Activated gamma-delta T cell treated with Interleukin-2 at 50 U/mL for 16 hours (primary cell): ENCODE measurements around the gene CACNA1S.

Experiments used
- DNase-seq: peaks from one replicate; pipeline ENCODE4 v3.0.0-alpha.2; 2020

Gene CACNA1S

DNA sequence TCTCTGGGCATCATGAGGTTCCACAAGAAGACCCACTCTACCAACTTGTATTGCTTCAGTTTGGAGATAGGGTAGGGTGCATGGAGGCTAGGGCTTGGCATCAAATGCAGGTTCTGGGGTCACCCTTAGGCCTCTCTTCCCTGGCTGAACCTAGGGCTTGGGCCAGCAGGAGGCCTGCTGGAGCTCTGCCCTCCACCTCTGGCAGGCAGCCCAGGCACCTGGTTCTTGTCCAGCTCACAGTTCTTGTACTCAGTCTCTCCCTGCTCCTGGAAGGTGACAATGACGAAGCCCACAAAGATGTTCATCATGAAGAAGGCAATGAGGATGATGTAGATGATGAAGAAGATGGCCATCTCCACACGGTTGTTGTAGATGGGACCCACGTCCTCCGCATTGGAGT is 51.2 kb downstream of the CACNA1S start:
- no peak for DNase-seq

- no peak for DNase-seq
Measured at GRCh38 chr1:201060586-201060985, 51.6 kb downstream of the CACNA1S start.

DNA sequence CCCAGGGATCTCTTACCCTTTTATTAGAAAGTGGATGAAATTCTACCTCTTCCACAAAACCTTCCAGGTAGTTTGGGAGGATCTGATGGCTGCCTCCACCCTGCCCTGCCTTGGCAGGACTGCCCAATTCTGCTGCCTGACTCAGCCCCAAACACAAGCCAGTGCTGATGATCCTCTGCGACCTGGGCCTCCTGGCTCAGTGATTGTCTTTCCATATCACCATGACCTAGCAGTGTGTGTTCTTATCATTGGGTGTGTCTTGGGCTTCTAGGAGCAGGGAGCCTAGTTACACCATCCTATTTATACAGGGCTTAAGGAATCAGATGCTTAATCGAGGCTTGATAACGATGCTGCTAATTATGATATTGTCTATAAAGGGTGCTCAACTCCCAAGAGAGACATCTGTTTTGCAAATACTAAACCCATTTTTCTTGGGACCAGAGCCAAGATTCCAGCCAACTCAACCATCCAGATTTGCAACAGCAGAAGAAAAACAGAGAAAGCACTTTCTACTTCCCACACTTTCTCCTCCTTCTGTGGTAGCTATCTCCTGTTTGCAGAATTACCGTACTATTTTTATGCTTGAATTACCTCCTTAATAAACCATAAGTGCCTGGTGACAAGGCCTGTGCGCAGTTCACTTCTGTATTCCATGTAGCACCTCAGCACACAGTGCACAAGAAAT is 52.2 kb downstream of the CACNA1S start:
- no peak for DNase-seq

- no peak for DNase-seq
Measured at GRCh38 chr1:201059401-201059800, 52.8 kb downstream of the CACNA1S start.

DNA sequence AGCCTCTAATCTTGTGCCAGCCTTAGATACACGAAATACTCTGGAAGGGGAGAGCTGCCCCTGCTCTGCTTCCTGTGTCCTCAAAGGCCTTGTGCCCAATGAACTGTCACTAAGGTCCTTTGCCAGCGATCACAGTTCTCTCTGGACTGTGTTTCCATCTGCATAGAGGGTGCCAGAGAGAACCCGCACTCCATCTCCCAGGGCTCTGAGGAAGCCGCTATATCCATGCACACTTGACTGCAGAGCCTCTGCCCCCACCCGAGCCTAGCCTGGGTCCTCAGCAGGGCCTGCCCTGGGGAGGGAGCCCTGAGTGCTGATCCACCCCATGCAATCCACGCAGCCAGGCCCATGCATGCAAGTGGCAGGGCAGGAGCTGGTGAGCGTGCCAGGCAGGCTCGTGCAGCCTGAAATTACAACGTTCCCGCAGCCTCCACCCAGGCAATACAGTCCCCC is 58.1 kb downstream of the CACNA1S start:
- no peak for DNase-seq

GRCh38 chr1:201053155-201053860 is 58.9 kb downstream of the CACNA1S start:
- DNase-seq: no peak

GRCh38 chr1:201051399-201051798 is 60.8 kb downstream of the CACNA1S start:
- DNase-seq: no peak

GRCh38 chr1:201050515-201051277 is 61.5 kb downstream of the CACNA1S start:
- DNase-seq: no peak

DNA sequence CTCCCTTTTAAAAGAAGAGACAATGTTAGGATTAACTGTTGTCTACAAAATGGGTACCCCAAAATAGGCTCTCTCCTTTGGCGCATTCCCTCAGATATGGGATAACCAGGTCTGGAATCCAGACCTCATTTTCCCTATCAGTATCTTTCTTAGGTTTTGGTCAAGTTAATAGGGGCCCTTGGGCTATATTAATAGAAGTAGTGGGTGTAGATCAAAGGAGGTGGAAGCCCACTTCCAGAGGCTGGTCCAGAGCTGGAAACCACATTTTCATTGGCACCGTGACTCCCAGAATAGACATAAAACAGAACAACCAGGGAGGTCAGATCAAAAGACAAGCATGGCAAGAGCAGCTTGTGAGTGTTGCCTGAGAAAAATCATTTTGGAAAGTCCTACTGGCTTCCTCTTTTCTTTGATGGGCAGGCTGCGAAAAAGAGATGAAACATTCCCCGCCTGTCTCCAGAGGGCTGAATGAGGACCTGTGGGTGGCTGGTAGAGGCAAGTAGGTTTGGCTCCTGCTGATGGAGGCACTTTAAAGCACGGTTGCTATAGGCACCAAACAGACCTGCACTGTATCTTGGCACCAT is 62.9 kb downstream of the CACNA1S start:
- DNase-seq: no peak

GRCh38 chr1:201048521-201048920 is 63.7 kb downstream of the CACNA1S start:
- no peak for DNase-seq

DNA sequence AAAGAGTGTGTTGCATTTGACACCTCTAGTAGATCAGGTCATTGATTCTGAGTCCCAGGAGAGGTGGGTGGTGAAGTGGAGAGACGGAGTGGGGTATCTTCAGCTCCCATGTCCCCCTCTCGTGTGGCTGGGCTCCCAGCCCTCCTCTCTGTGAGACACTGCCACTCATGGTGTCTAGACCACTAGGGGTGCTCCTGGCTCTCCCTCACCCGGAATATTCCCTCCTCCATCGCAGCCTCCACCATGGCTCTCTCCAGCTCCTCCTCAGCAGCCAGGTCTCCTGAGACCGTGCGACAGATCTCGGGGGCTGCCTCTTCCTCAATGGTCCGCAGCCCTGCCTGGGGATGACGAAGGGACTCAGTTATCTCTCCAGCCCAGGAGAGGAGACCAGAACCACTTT is 68.1 kb downstream of the CACNA1S start:
- DNase-seq: no peak

GRCh38 chr1:201042779-201043461 is 69.3 kb downstream of the CACNA1S start:
- DNase-seq: peak; percentile 70

- no peak for DNase-seq
Measured at GRCh38 chr1:201041011-201041410, 71.2 kb downstream of the CACNA1S start.

GRCh38 chr1:201039876-201040275 is 72.3 kb downstream of the CACNA1S start:
- DNase-seq: no peak

DNA sequence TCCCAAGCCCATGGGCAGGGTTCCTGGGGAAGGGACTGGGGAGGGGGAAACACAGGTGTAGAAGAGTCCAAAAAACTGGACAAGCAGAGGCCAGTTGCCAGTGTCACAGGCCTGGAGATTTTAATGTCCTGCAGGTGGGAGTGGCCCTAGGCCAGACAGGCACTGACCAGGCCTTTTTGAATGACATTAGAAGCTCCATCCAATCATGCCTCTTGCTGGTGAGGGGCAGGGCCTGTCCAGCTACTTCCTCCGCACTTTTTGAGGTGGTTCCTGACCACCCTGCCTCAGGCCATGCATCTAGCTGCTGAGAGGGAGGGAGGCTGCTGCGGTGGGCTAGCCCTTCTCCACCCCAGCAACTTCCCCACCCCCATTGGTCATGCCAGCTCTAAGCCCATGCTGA is 72.8 kb downstream of the CACNA1S start:
- DNase-seq: no peak

DNA sequence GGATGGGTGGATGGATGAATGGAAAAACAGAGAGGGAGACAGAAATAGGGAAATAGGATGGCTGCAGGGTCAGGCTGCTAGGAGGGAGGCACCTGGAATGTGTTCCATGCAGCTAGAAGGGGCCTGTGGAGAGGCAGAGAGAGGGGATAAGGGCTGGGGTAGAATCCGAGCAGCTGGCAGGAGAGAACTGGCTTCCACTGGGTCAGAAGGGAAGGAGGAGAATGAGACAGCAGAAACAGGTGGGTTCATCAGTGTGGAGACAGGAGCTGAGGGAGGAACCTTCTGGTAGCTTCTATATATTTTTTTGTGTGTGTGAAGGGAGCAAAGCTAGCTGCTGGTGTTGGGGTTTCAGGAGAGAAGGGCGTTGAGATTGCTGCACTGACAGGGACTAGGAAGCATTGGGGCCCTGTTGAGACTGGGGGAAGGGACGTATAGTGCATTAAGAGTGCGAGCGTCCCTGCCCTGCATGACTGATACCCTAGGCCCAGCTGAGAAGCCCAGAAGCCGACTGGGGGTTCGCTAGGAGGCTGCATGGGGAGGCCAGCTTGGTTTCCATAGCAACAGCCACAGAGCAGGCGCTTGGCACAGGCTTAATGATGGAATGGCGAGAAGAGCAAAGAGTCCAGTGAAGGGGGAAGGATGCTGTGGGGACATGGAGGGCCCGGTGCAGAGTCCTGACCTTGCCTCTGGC is 73.9 kb downstream of the CACNA1S start:
- DNase-seq: no peak

- no peak for DNase-seq
Measured at GRCh38 chr1:201036188-201036842, 75.9 kb downstream of the CACNA1S start.

GRCh38 chr1:201034671-201035070 is 77.6 kb downstream of the CACNA1S start:
- no peak for DNase-seq

DNA sequence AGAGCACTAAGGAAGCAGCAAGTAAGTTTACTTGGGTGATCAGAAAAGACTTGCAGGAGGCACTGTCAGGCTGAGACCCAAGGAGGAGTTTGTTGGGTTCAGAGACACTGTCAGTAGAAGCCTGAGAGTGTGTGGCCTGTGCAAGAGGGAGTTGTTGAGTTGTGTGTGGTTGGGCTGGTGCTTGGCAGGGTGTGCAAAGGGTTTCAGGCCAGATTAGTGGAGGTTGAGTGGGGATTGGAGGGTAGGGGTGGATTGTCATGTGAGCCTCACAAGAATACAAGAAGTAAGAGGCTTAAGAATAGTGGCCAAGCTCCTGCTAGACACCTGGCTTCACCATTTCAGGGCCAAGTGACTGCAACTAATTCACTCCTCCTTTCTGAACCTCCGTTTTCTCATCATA is 79.8 kb downstream of the CACNA1S start:
- DNase-seq: no peak

- DNase-seq: no peak
Measured at GRCh38 chr1:201028461-201028889, 83.8 kb downstream of the CACNA1S start.

DNA sequence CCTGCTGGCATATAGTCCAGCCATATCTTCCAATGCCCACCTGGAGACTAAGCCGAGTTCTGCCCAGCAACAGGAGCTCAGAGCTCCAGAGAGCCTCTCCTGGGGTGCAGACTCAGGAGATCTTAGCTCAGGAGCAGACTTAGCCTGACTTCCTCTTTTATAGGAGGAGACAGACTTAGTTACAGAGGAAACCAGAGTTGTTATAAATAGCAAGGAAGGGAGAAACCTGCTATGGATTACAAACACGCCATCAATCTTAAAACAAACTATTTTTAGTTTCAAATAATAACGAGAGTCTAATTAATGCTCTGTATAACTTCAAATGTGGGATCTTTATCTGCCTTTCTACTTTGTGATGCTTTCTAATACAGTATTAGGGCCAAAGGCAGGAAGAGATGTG is 85.4 kb downstream of the CACNA1S start:
- DNase-seq: no peak

DNA sequence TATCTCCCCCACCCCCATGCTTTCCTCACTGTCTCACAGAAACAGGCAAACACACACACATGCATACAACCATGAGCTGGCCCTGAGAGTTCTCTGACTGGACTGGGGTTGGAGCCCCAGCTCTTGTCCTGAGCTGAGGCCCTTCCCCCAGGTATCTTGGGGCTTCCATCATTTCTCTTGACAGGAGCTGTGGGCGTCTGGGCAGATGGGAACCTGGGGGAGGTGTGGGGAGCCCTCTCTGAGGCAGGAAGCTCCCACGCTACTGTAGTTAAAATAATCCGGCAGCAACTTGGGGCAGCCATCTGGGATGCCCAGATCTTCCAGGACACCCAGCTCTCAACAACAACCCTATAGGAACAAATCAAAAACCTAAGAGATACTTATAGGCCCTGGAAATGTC is 86.0 kb downstream of the CACNA1S start:
- no peak for DNase-seq
